ENCODE data around the gene CTNNBIP1. TPM values are rescaled to one million over a fixed set of nuclear protein-coding genes. Genes with fewer than 3 reads are reported as not detected.
A peak's percentile ranks its signal among the peaks of the same experiment; 100 is the strongest.

CTNNBIP1 gene
- total and polyA plus RNA-seq, 9 of the 15 experiments (the other 6 are each of a cell fraction or from before 2014, with no cell fraction given), result 0.65 to 29.2 (median 14.7) TPM

GRCh38 chr1:9910076-9910422 lies at the start of gene CTNNBIP1 (continued):
- no peak for TF ChIP-seq TBL1XR1 (IDR thresholded peaks at IDR 0.05; ENCODE audit: low read length in 2 of 2)
- no peak for TF ChIP-seq SRSF7 (optimal IDR thresholded peaks at IDR 0.05; ENCODE audit: low read depth, low read length)
- TF ChIP-seq ZNF445 (CRISPR knock-in tag; IDR thresholded peaks at IDR 0.05; ENCODE audit: low read depth), result no peak
- no peak for TF ChIP-seq THRB (CRISPR knock-in tag; conservative IDR thresholded peaks at IDR 0.05)
- no peak for TF ChIP-seq THAP12 (CRISPR knock-in tag; IDR thresholded peaks at IDR 0.05)
- TF ChIP-seq SPI1 (IDR thresholded peaks at IDR 0.05; ENCODE audit: borderline replicate concordance, low read depth, low read length), result no peak
- no peak for TF ChIP-seq GTF2F1 (IDR thresholded peaks at IDR 0.05; ENCODE audit: low read depth, low read length)
- no peak for TF ChIP-seq HNRNPH1 (optimal IDR thresholded peaks at IDR 0.05; ENCODE audit: low read depth, low read length)
- TF ChIP-seq ARID4B (CRISPR knock-in tag; IDR thresholded peaks at IDR 0.05), result no peak; the same call in 1 of the 2 replicates
- peak; percentile 49 for TF ChIP-seq TAF1 (IDR thresholded peaks at IDR 0.05; ENCODE audit: control insufficient read depth, extremely low read depth, insufficient read depth, low read length, severe bottlenecking)
- no peak for TF ChIP-seq TAF9B (IDR thresholded peaks at IDR 0.05; ENCODE audit: partially characterized antibody)
- no peak for TF ChIP-seq SMARCA4 (IDR thresholded peaks at IDR 0.05)
- no peak for TF ChIP-seq ZBTB1 (CRISPR knock-in tag; IDR thresholded peaks at IDR 0.05; ENCODE audit: borderline replicate concordance, low read depth)
- no peak for TF ChIP-seq CBFA2T2 (conservative IDR thresholded peaks at IDR 0.05)
- TF ChIP-seq SMAD4 (CRISPR knock-in tag; conservative IDR thresholded peaks at IDR 0.05), result peak; percentile 48; the same call in 1 of the 2 replicates
- TF ChIP-seq CTBP1 (IDR thresholded peaks at IDR 0.05; ENCODE audit: borderline replicate concordance), result peak; percentile 56; the same call in 1 of the 2 replicates
- no peak for TF ChIP-seq NCOR1 (IDR thresholded peaks at IDR 0.05)
- TF ChIP-seq C11orf30 (IDR thresholded peaks at IDR 0.05; ENCODE audit: low read depth), result no peak
- TF ChIP-seq TOE1 (IDR thresholded peaks at IDR 0.05; ENCODE audit: borderline replicate concordance), result no peak
- TF ChIP-seq TOE1 (CRISPR knock-in tag; IDR thresholded peaks at IDR 0.05; ENCODE audit: borderline replicate concordance, low read depth), result no peak
